SK-N-SH treated with all-trans-retinoic acid at 6 μM for 48 hours (cell line): ENCODE measurements around the gene CHST8.

Experiments used
- OSR1 ChIP-seq: fragments of 250-450 bp; sonication (Bioruptor Pico); IDR thresholded peaks from 2 replicates; pipeline ENCODE4 v1.8.0; 2022; ENCODE audit warnings: moderate library complexity, mild to moderate bottlenecking, inconsistent platforms
- PATZ1 ChIP-seq: fragments of 250-450 bp; sonication (Bioruptor Pico); IDR thresholded peaks from 2 replicates; pipeline ENCODE4 v1.8.0; 2020; ENCODE audit warnings: mild to moderate bottlenecking, moderate library complexity, borderline replicate concordance
- ZFP30 ChIP-seq: fragments of 450-650 bp; formaldehyde crosslinking; IDR thresholded peaks from 2 replicates; pipeline ENCODE4 v1.5.0; 2022; ENCODE audit warnings: mild to moderate bottlenecking, moderate library complexity

- TF ChIP-seq PATZ1 (no peak), ZFP30 (CRISPR knock-in tag) (no peak), OSR1 (CRISPR knock-in tag) (no peak)
These were observed 66.6 kb downstream of the CHST8 start for GRCh38 chr19:33688171-33688992.
